GM12878 (cell line): ENCODE data around the gene LY6G5B. TPM values are rescaled to one million over a fixed set of nuclear protein-coding genes. Genes with fewer than 3 reads are reported as not detected.

ENCODE experiments used
- ATAC-seq: fragments of 200-7000 bp; cut with Tn5 transposase; 3 replicates; pipeline ENCODE4 v1.9.1; 2020; ENCODE audit warnings: mild to moderate bottlenecking, moderate library complexity
- BruUV-seq: library from RNA; stranded (reverse); fragments of 400-500 nt; replicated peaks from 2 replicates; lab custom pipeline; 2021; lab: Mats Ljungman, UMichigan
- CTCF ChIA-PET: fragments of 300-600 bp; sonication (Branson Sonifier 250); formaldehyde crosslinking; extraction: SDS; loops from one replicate; lab custom pipeline; 2021; ENCODE audit warnings: inconsistent platforms; lab: Yijun Ruan, JAX
- POLR2A ChIA-PET: fragments of 350-600 bp; formaldehyde crosslinking; extraction: SDS; loops from one replicate; lab custom pipeline; 2021; ENCODE audit warnings: inconsistent platforms; lab: Charles Lee
- RAD21 ChIA-PET: fragments of 300-600 bp; sonication (Branson Sonifier 250); formaldehyde crosslinking; loops from one replicate; lab custom pipeline; 2023; ENCODE audit warnings: antibody characterized with exemption; ENCODE audit not compliant: unreplicated experiment; lab: Charles Lee
- SMC1A ChIA-PET: fragments of 300-600 bp; sonication (Branson Sonifier 250); formaldehyde crosslinking; loops from one replicate; lab custom pipeline; 2023; ENCODE audit not compliant: unreplicated experiment, uncharacterized antibody; lab: Charles Lee
- DNase-seq: peaks from one replicate; pipeline ENCODE4 v3.0.0-alpha.2; 2011; ENCODE audit warnings: low read depth, low spot score
- FAIRE-seq: peaks from 3 replicates; lab custom pipeline; 2011; peaks lifted over from hg19 to GRCh38; lab: Jason Lieb, UNC
- H2AFZ ChIP-seq: 2 replicates; pipeline ENCODE4 v1.6.0; 2011; ENCODE audit warnings: low read depth, low read length, control low read depth; ENCODE audit not compliant: control insufficient read depth
- H3K27ac ChIP-seq: 2 replicates; pipeline ENCODE4 v1.5.1; 2011; ENCODE audit warnings: control low read depth; ENCODE audit not compliant: control insufficient read depth, insufficient read depth
- H3K27me3 ChIP-seq, 2 experiments: replicated peaks in 1 of 2; 2 replicates each; pipeline versions ENCODE4 v1.6.0 to v1.6.1; 2011; ENCODE audit warnings: low read length in 1 of 2; ENCODE audit not compliant: control insufficient read depth in 2 of 2, insufficient read depth in 2 of 2
- H3K36me3 ChIP-seq, 2 experiments: 2 replicates each; pipeline ENCODE4 v1.5.1; 2011; ENCODE audit warnings: low read length in 1 of 2; ENCODE audit not compliant: control insufficient read depth in 2 of 2, insufficient read depth in 2 of 2
- H3K4me1 ChIP-seq: 2 replicates; pipeline ENCODE4 v1.6.1; 2011; ENCODE audit warnings: mild to moderate bottlenecking, low read length, moderate library complexity, mixed read lengths; ENCODE audit not compliant: control insufficient read depth, insufficient read depth
- H3K4me2 ChIP-seq: 2 replicates; pipeline ENCODE4 v1.6.0; 2011; ENCODE audit warnings: control low read depth; ENCODE audit not compliant: control insufficient read depth, insufficient read depth
- H3K4me3 ChIP-seq: fragments of 200-600 bp; sonication (generic); 2 replicates; pipeline ENCODE4 v1.5.1; 2016
- H3K79me2 ChIP-seq: 2 replicates; pipeline ENCODE4 v1.6.0; 2011; ENCODE audit warnings: low read length; ENCODE audit not compliant: control insufficient read depth, insufficient read depth
- H3K9ac ChIP-seq: 2 replicates; pipeline ENCODE4 v1.8.0; 2011; ENCODE audit warnings: low read length, control low read depth, mixed read lengths; ENCODE audit not compliant: control insufficient read depth, insufficient read depth
- H3K9me3 ChIP-seq: replicated peaks from 3 replicates; pipeline ENCODE4 v1.5.1; 2011; ENCODE audit warnings: mild to moderate bottlenecking, low read length; ENCODE audit not compliant: control insufficient read depth, insufficient read depth
- H4K20me1 ChIP-seq: 2 replicates; pipeline ENCODE4 v1.6.0; 2011; ENCODE audit not compliant: control insufficient read depth, insufficient read depth
- EED ChIP-seq: sonication (generic); IDR thresholded peaks from 2 replicates; pipeline ENCODE4 v1.6.1; 2016; ENCODE audit warnings: antibody characterized with exemption, low read depth
- IKZF1 ChIP-seq: fragments of 450-650 bp; conservative IDR thresholded peaks from 2 replicates; pipeline ENCODE4 v1.6.1; 2017; ENCODE audit warnings: antibody characterized with exemption, mild to moderate bottlenecking
- IKZF2 ChIP-seq, 2 experiments: fragments of 450-650 bp; IDR thresholded peaks; 2 replicates each; pipeline ENCODE4 v1.6.1; 2017; ENCODE audit warnings: mild to moderate bottlenecking in 2 of 2, moderate library complexity in 2 of 2
- MAX ChIP-seq: IDR thresholded peaks from 2 replicates; pipeline ENCODE4 v1.6.1; 2012; ENCODE audit warnings: low read depth, low read length, improper control_type of control experiment
- MTA2 ChIP-seq: fragments of 450-650 bp; IDR thresholded peaks from 2 replicates; pipeline ENCODE4 v1.6.1; 2016; ENCODE audit warnings: low read depth, mild to moderate bottlenecking, moderate library complexity
- NKRF ChIP-seq: fragments of 450-650 bp; conservative IDR thresholded peaks from 2 replicates; pipeline ENCODE4 v1.6.1; 2017; ENCODE audit warnings: mild to moderate bottlenecking, moderate library complexity
- REST ChIP-seq: IDR thresholded peaks from 2 replicates; pipeline ENCODE4 v1.6.1; 2012; ENCODE audit warnings: mild to moderate bottlenecking, low read depth, low read length
- SIN3A ChIP-seq: IDR thresholded peaks from 2 replicates; pipeline ENCODE4 v1.6.1; 2012; ENCODE audit warnings: low read depth, low read length, improper control_type of control experiment
- SPI1 ChIP-seq: IDR thresholded peaks from 2 replicates; pipeline ENCODE4 v1.6.1; 2011; ENCODE audit warnings: low read depth, mild to moderate bottlenecking, low read length, moderate library complexity, borderline replicate concordance; ENCODE audit not compliant: insufficient read depth
- SREBF2 ChIP-seq: IDR thresholded peaks from 2 replicates; pipeline ENCODE4 v1.6.1; 2012; ENCODE audit warnings: mild to moderate bottlenecking, low read length
- WGBS: methylation state at CpG from one replicate; pipeline ENCODE4 v1.1.6; 2016; ENCODE audit warnings: low lambda C conversion rate; ENCODE audit not compliant: insufficient replicate concordance, insufficient coverage; ENCODE audit errors: missing lambda C conversion rate; 5-methylcytosine and 5-hydroxymethylcytosine counted together
- in situ Hi-C: fragments of 300-500 bp; cut with MboI; formaldehyde crosslinking; loops from 9 replicates; pipeline ENCODE4 v1.14.3; 2018; ENCODE audit warnings: mixed read lengths
- intact Hi-C: fragments of 100-400 bp; cut with micrococcal nuclease; formaldehyde crosslinking; loops from one replicate; pipeline ENCODE4 v1.14.2; 2022; ENCODE audit not compliant: unreplicated experiment
- polyA plus RNA-seq, 11 experiments: library from polyadenylated mRNA; depleted of rRNA in 4 of 11; unstranded in 6 of 11; stranded (reverse) in 5 of 11; fragments of >200 nt; fragmentation: Nextera tagmentation in 4 of 11; fragmentation: Illumina TruSeq in 1 of 11; extraction: Ambion mirVana in 4 of 11; extraction: Trizol in 1 of 11; gene quantifications; 1 replicate in 1 of 11; 2 replicates in 10 of 11; pipeline versions ENCODE4 v1.2.1 to v1.2.3, GENCODE V29; 2011 to 2016; ENCODE audit warnings: inconsistent platforms in 2 of 11, missing spikeins in 2 of 11, low read depth in 1 of 11
- total RNA-seq, 4 experiments: library from RNA; depleted of rRNA in 3 of 4; stranded (reverse); fragments of >200 nt in 3 of 4; fragmentation: Illumina TruSeq in 1 of 4; extraction: Trizol in 1 of 4; gene quantifications; 2 replicates each; pipeline versions ENCODE4 v1.2.1 to v1.2.3, GENCODE V29; 2013 to 2021
- TF ChIP-seq, protein P1 (sequence below): fragments of 450-650 bp; formaldehyde crosslinking; IDR thresholded peaks from 2 replicates; pipeline ENCODE4 v1.5.0; 2022; ENCODE audit warnings: mild to moderate bottlenecking, missing genetic modification characterization

Gene LY6G5B
- total and polyA plus RNA-seq, 10 of the 15 experiments (the other 5 are each of a cell fraction or from before 2014, with no cell fraction given) = 3.2 to 16.5 (median 7.5) TPM

GRCh38 chr6:31659649-31660380 lies 10.0 kb upstream of the LY6G5B start:
- H3K36me3 ChIP-seq = peaks cover 0 to 12% of the 10 kb centered on the region in 2 experiments
- H3K27me3 ChIP-seq = no peaks in the 10 kb centered on the region
- 0 out of 2 replicates have a peak overlapping the region, but pooled peaks have one; percentile 6 for H2AFZ ChIP-seq
- ATAC-seq (peak; percentile 32), FAIRE-seq (no peak)
- no peaks in the 10 kb centered on the region for H4K20me1 ChIP-seq
- peak overlapping the region; percentile 95 for H3K9ac ChIP-seq
- 5% methylated on average over 13 of the region's 13 CpGs for WGBS
- POLR2A ChIA-PET = interaction anchor here (0.6 to 5.9 kb wide), 9 partner anchors 7 to 165 kb away, joined by 3 to 107 read pairs (median 4); partner anchors contain the start of genes APOM, BAG6, CLIC1 and MSH5
- BruUV-seq = no TSS peak
- no peaks in the 10 kb centered on the region; the same call in 2 of the 3 replicates for H3K9me3 ChIP-seq
- TF ChIP-seq NKRF (no peak), IKZF1 (peak; percentile 38; the same call in 1 of the 2 replicates), MTA2 (peak; percentile 17; the same call in 1 of the 2 replicates), SREBF2 (no peak), SIN3A (peak; percentile 27; the same call in 1 of the 2 replicates), EED (peak; percentile 38; the same call in 1 of the 2 replicates), REST (peak; percentile 75), SPI1 (0 out of 2 replicates have a peak, but pooled peaks have one; percentile 2), MAX (peak; percentile 29; the same call in 1 of the 2 replicates), IKZF2 (IDR thresholded peaks at IDR 0.05) (0 out of 4 replicates have a peak, but pooled peaks of 1 of the 2 experiments have one; percentile 32)
- TF ChIP-seq, protein P1, sequence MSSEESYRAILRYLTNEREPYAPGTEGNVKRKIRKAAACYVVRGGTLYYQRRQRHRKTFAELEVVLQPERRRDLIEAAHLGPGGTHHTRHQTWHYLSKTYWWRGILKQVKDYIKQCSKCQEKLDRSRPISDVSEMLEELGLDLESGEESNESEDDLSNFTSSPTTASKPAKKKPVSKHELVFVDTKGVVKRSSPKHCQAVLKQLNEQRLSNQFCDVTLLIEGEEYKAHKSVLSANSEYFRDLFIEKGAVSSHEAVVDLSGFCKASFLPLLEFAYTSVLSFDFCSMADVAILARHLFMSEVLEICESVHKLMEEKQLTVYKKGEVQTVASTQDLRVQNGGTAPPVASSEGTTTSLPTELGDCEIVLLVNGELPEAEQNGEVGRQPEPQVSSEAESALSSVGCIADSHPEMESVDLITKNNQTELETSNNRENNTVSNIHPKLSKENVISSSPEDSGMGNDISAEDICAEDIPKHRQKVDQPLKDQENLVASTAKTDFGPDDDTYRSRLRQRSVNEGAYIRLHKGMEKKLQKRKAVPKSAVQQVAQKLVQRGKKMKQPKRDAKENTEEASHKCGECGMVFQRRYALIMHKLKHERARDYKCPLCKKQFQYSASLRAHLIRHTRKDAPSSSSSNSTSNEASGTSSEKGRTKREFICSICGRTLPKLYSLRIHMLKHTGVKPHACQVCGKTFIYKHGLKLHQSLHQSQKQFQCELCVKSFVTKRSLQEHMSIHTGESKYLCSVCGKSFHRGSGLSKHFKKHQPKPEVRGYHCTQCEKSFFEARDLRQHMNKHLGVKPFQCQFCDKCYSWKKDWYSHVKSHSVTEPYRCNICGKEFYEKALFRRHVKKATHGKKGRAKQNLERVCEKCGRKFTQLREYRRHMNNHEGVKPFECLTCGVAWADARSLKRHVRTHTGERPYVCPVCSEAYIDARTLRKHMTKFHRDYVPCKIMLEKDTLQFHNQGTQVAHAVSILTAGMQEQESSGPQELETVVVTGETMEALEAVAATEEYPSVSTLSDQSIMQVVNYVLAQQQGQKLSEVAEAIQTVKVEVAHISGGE (CRISPR knock-in tag) = no peak
- TF ChIP-seq, all 136 proteins: peak for 8
- RAD21 ChIA-PET = interaction anchor here (0.7 to 2.1 kb wide), 7 partner anchors 7 to 203 kb away, joined by 3 to 8 read pairs (median 4); partner anchors contain the start of genes AIF1, BAG6, MSH5 and NEU1
- SMC1A ChIA-PET = interaction anchor here (2.5 kb wide), 1 partner anchor 8 kb away, joined by 14 read pairs; the partner anchor contains the start of gene BAG6
- Histone ChIP-seq H3K79me2 (peaks cover 55% of the 10 kb centered on the region), H3K4me3 (peak overlapping the region; percentile 79), H3K4me1 (peaks cover 42% of the 10 kb centered on the region), H3K27ac (peak overlapping the region; percentile 94), H3K4me2 (peak overlapping the region; percentile 99)
- CTCF ChIA-PET = interaction anchor here (1.1 to 2.2 kb wide), 3 partner anchors 7 to 85 kb away, joined by 4 to 19 read pairs (median 5); partner anchors contain the start of gene BAG6
- no peak for DNase-seq
- intact Hi-C loops (no loop called here), in situ Hi-C loops (no loop called here)
